Inferior parietal cortex (tissue), 1 donor: ENCODE data around the gene SLX9.

ENCODE experiments used
- DNase-seq: peaks from one replicate; pipeline ENCODE4 v3.0.0-alpha.2; 2016; ENCODE audit errors: extremely low spot score

SLX9 gene

GRCh38 chr21:44959376-44960091, 19.7 kb downstream of the SLX9 start:
- no peak for DNase-seq

DNA sequence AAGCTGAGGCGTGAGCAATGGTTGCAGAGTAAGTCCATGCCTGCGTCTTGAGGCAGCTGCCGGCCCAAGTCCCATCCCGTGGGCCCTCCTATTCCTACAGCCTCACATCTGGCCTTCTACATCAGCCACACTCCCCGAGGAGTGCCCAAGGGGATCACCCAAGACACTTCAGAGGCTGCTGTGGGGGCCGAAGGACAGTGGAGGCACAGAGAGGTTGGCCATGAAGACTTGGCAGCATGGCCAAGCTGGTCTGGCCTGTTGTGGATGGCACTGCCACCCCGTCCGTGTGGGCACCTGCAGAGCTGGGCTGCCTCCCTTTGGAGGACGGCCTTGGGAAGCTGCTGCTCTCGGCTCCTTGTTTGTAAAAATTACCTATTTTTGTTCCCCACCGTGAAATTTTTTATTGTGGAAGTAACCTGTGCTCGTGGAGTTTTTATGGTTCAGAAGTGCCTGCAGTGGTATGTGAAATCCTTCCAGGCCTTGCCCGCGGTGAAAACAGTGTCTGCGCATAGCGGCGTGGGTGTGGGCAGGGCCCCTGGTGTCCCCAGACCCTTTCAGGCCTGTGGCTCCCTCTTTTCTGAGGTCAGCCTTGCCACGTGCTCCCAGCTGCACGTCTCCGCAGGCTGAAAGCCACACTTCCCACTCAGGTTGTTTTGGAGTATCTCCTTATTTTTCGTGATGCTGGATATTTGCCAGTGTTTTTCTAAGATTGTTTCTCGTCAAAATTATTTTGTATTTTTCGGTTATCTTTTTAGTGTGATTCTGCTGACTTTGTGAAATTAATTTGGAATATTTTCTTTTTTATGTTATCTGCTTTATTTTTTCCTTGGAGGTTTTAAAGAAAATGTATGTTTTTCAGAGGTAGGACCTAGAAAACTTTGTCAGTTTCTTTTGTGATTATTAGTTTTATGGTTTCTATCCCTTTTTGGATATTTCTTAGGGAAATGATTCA, 20.6 kb downstream of the SLX9 start:
- DNase-seq = no peak

DNA sequence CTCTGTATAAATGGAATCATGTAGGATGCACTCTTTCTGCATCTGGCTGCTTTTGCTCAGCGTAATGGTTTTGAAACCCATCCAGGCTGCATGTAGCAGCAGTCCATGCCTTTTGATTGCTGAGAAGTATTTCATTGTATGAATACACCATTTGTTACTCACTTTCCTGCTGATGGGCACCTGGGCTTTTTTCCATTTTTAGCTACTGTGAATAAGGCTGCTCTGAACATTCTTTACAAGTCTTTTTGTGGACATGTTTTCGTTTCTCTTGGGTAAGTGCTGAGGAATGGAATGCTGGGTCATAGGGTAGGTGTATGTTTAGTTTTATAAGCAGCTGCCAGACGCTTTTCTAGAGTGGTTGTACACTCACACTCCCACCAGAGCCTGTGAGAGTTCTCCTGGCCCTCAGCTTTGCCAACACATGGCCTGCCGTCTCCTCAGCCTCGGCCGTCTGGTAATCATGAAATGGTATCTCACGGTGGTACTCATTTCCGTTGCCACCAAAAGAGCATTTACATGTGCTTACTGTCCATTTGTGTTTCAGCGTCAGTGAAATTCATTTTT, 22.7 kb downstream of the SLX9 start:
- DNase-seq = no peak

GRCh38 chr21:44964381-44964780, 24.6 kb downstream of the SLX9 start:
- no peak for DNase-seq

DNA sequence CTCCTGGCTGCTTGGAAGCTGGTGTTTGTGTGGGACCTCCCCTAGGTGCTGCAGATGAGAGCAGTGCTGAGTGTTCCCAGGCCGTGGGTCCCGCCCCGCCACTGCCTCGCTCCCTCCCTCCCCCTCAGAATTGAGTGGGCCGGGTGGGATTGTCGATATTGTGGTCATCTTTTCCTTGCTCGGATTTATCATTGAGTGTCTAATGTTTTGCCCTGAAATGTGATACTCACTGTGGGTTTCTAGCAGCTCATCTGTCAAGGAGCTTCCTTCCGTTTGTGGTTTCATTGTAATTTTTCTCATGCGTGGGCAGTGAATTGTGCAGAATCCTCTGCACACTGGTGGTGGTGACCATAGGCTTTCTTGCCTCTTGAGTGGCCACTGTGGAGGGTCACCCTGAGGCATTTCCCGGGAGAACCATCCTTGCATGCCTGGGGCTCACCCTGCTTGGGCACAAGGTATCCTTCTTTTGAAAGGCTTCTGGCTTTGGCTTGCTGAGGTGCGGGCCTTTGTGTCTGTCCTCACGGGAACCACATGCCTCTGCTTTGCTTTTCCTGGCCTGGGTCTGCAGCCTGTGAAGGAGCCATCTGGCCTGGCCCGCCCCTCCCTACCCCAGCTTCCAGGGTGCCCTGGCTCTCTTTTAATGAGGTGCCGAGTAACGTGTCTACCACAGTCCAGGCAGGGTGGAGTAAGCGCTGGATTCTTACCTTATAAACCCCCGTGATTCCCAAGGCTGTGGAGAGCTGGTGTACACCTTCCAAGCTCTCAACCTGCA, 25.6 kb downstream of the SLX9 start:
- DNase-seq = no peak

GRCh38 chr21:44966135-44967081, 26.6 kb downstream of the SLX9 start:
- no peak for DNase-seq

GRCh38 chr21:44967082-44968047, 27.5 kb downstream of the SLX9 start:
- DNase-seq = no peak

- no peak for DNase-seq
These were observed 29.3 kb downstream of the SLX9 start for GRCh38 chr21:44969066-44969670.

DNA sequence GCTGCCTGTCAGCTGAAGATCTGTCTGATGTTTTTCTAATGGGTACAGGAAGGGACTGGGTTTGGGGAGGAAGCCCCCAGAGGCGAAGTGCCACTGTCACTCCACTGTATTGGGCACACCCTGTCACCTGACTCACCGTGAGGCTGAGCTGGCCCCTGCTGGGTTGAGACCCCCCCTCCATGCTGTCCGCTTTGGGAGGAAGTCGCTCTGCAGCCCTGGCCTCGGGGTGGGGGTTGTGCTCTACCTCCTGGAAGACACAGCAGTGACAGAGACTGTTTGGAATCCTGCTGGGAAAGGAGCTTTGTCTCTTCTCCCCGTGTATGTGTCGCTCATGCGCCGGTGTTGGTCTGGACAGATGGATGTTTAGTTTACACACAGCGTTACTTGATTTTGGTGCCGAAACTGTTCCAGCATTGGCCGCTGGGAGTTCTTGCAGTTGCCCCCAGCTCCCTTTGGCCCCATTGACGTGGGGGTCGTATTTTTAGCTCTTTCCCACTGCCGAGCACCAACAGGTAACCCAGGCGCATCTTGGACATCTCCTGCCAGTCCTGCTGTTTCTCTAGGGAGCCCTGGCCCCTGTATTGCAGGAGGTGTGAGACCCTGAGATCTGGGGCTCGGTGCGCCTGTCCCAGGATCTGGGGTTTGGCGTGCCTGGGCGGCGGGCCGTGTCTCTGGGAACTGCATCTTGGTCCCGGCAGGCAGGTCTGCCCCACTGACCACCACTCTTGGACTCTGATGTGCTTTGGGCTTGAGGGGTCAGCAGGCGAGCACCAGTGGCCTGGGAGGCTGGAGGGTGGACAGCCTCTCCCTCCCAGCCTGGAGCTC, 30.3 kb downstream of the SLX9 start:
- no peak for DNase-seq

- DNase-seq = no peak
These were observed 31.2 kb downstream of the SLX9 start for GRCh38 chr21:44970766-44971671.

- DNase-seq = no peak
These were observed 31.8 kb downstream of the SLX9 start for GRCh38 chr21:44971672-44971995.

DNA sequence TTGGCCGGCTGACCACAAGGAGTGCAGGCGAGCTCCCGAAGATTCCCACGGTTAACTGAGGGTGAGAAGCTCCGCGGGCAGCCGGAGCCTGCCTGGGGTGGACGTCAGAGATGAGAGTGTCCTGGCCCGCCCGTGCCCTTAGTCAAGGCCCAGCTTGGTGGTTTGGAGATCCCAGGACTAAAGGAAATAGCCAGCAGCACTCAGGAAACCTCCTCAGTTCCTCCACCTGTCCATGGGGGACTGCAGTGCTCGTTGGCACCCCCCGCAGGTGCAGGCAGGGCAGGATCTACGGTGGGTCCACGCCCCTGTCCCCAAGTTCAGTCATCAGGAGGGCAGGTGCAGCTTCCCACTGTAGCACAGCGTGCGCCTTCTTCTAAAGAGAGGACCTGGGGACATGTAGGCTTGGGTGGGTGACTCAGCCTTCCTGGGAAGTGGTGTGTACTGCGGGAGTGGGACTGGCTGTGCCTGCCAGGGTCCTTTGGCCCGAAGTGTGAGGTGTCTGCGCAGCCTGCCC, 32.5 kb downstream of the SLX9 start:
- no peak for DNase-seq

DNA sequence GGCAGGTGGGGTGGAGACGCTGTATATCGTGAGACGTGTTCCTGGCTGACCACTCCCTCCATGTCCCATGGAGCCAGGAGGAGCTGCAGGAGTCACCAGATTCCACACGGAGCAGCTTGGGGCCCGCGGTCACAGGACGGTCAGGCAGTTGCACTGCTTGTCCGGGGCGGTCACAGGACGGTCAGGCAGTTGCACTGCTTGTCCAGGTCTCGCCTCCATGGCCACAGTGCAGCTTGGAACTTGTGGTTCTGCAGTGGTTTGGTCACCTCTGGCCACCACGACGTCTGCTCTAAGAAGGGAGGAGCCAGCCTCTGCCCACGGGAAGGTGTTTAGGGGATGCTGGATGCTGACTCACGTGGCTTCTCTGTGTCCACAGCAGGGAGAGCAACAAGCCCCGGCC, 33.0 kb downstream of the SLX9 start:
- no peak for DNase-seq

DNA sequence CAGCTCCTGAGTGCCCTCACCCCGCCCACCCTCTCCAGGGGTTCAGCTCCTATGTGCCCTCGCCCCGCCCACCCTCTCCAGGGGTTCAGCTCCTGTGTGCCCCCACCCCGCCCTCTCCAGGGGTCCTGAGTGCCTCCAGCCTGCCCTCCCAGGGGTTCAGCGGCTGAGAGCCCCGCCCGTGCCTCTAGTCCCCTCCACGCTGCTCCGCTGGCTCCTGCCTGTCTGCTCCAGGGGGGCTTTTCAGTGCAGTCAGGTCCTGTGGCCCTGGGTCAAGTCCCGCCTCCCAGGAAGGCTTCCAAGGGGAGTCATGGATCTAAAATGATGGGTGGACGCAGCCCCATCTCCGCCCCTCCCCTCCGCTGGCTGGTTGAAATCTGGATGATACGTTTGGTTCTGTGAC, 33.8 kb downstream of the SLX9 start:
- DNase-seq = no peak

DNA sequence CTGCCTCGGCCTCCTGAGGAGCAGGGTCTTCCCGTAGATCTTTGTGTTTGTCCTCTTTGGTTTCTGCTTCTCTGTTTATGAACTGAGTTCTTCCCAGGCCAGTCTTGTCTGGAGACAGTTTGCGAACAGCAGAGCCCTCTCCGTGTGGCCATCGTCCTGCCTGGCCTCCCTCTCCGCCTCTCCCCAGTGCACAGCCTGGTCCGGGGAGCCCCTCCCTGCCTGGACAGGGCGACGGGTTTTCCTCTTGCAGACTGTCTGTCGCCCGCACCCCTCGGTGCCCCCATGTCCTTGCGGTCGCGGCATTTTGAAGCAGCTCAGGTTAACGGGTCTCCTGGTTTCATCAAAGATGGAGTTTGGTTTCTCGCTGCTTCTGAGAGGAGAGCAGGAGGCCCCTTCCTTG, 34.8 kb downstream of the SLX9 start:
- no peak for DNase-seq

DNA sequence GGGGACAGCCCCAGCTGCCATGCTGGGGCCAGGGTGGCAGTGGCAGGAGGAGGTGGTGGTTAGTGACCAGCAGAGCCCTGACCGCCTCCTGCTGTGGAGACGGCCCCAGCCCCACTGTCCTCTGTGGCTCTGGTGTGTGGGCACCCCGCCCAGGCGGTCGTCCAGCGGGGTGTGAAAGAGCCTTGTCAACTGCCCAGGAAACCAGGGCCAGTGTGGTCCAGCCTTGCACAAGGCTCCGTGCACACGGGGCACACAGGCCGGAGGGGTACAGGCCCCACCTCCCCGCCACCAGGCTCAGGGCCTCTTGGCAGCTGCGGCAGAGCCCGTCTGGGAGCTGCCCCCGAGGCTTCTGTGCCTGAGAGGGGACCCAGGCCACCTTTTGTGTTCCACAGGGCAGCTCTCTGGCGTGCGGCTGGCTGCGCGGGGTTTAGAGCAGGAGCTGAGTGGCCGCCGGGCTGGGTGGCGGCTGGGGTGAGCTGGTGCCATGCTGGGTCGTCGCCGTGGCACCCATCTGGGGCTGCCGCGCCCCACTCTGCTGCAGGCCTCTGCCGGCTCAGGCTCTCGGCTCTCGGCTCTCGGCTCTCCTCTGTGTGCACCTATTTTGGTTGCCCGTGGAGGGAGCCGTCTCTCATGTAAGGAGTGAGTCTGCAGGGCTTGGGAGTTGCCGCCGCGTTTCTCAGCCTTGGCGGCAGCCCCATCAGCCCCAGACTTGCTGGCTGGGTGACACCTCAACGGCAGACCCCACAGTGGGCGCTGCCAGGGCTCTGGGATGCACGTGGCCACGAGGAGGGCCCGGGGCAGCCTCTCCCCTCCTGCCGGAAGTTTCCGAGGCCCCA, 36.1 kb downstream of the SLX9 start:
- DNase-seq = no peak
